Thyroid gland (tissue), 4 donors: Measurements from ENCODE around the gene PALLD.

Source experiments
- CTCF ChIP-seq, 6 experiments: fragments of 200-600 bp in 3 of 6; fragments of 450-650 bp in 3 of 6; sonication (generic) in 3 of 6; IDR thresholded peaks; one replicate each; pipeline ENCODE4 v1.5.1; 2016 to 2019; ENCODE audit warnings: antibody characterized with exemption in 6 of 6, mild to moderate bottlenecking in 2 of 6, inconsistent platforms in 1 of 6, moderate library complexity in 1 of 6
- POLR2A ChIP-seq, 2 donors: fragments of 450-650 bp; IDR thresholded peaks; one replicate each; pipeline ENCODE4 v1.6.1; 2017; ENCODE audit warnings: antibody characterized with exemption in 2 of 2, mild to moderate bottlenecking in 2 of 2, moderate library complexity in 1 of 2

- TF ChIP-seq CTCF (IDR thresholded peaks at IDR 0.05) (no peak), POLR2A (IDR thresholded peaks at IDR 0.05) (no peak)
Measured at GRCh38 chr4:168813890-168814289, 317.0 kb downstream of the PALLD start.
